HG02852 (cell line): ENCODE results near the gene CSNK2B.

Experiments
- ATAC-seq: cut with Tn5 transposase; IDR thresholded peaks from one replicate; pipeline ENCODE4 v1.9.1; 2021; ENCODE audit warnings: mild to moderate bottlenecking, moderate library complexity; ENCODE audit not compliant: unreplicated experiment

CSNK2B gene

GRCh38 chr6:31636698-31637596, 28.9 kb upstream of the CSNK2B start:
- ATAC-seq = no peak

DNA sequence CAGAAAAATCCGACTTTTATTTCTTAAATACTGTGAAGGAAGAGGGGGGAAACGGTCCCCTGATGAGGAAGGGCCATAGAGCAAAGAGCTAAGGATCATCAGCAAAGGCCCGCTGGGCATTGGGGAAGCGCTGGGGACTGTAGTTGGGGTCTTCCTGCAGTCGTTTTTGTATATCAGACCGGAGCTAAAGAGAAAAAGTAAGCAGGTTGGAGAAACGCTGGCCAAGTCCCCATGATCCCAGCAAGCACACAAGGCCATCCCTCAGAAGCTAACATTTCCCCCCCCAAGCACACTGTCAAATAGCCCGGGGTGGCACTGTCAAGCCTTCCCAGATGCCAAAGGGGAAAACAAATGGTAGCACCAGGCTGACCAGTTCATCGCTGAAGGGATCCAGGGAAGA, 26.8 kb upstream of the CSNK2B start:
- no peak for ATAC-seq

DNA sequence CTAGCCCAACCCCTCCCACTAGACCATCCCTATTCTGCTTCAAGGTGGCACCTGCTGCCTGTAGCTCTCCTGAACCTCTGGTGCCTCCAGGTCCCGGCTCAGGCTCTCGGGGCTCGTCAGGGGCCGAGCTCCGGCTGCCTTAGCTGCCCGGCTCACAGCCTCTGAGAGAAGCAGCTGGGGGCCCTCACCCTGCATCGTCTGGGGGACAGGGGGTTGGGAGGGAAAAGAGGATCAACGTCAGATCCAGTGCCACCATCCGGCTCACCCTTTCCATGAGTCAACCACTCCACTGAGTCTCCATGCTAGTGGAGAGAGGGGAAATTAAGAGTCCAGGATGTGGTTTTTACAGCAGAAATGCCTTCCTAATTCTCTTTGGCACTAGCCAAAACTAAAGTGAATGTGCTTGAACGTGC, 26.4 kb upstream of the CSNK2B start:
- ATAC-seq = no peak

- no peak for ATAC-seq
Measured at GRCh38 chr6:31640612-31641011, 25.3 kb upstream of the CSNK2B start.

GRCh38 chr6:31641370-31641769, 24.5 kb upstream of the CSNK2B start:
- no peak for ATAC-seq

- no peak for ATAC-seq
Measured at GRCh38 chr6:31642798-31643570, 22.9 kb upstream of the CSNK2B start.

DNA sequence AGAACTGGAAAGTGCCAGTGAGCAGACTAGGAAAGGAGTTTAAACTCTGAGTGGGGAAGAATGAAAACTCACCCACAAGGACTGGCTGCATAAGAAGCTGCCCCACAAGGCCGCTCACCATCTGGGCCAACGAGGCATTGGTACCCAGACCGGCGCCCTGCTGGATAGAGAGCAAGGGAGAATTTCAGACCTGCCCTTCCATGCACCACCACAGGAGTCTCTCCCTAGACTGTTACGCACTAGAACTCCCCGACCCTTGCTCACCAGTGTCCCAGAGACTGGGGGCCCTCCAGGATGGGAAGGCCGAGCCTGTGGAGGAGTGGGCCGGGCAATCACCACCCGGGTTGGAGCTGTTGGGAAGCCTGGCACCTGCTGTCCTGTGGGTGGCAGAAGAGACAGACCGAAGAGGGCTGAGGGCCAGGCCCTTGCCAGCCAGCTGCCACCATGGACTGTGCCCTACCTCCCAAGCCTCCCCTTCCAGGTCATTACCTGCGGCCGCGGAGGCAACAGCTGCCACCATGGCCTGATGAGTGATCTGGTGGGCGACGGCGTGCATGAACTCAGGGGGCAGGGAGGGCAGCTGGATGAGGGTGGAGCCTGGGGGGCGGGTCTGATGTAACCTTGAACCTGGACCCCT, 21.9 kb upstream of the CSNK2B start:
- no peak for ATAC-seq

DNA sequence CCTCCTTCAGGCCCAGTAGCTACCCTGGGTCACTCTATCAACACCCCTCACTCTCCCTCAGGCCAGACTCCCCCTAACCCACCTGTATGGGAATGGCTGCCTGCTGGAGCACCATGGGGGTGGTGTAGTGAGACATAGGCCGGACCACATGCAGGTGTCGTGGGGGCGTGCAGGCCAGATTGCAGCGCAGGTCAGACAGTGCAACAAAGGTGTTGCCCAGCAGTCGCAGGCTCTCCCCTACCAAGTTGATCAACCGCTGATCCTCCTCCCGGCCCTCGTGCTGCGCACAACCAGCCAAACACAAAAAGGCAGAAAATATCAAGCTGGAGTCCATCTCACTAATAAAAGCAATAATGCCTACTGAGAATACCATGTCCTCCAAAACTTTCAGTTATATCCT, 20.6 kb upstream of the CSNK2B start:
- no peak for ATAC-seq

DNA sequence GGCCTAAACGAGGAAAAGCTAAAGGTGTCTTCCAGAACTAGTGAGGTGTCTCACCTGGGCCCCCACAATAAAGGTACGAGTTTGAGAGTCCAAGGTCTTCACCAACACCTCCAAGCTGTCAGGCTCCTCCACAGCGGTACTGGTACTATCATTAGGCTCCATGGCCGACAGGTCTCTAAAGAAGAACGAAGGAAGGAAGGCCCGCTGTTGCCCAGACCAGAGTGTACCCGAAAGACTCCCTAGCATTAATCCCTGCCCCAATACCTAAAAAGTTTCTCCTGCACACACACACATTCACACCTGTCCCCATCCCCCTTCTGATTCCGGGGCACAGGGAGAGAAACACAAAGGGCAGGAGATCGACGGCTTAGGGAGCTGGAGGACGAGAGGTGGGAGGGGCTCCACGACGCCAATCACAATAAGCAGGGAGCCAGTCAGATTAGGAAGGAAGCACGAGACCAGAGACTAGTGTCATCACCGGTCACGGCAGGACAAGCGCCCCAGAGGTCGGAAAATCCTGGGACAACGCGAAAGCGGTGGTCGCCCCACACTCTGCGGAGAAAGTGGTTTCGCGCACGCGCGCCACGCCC, 14.2 kb upstream of the CSNK2B start:
- ATAC-seq = peak; percentile 24

DNA sequence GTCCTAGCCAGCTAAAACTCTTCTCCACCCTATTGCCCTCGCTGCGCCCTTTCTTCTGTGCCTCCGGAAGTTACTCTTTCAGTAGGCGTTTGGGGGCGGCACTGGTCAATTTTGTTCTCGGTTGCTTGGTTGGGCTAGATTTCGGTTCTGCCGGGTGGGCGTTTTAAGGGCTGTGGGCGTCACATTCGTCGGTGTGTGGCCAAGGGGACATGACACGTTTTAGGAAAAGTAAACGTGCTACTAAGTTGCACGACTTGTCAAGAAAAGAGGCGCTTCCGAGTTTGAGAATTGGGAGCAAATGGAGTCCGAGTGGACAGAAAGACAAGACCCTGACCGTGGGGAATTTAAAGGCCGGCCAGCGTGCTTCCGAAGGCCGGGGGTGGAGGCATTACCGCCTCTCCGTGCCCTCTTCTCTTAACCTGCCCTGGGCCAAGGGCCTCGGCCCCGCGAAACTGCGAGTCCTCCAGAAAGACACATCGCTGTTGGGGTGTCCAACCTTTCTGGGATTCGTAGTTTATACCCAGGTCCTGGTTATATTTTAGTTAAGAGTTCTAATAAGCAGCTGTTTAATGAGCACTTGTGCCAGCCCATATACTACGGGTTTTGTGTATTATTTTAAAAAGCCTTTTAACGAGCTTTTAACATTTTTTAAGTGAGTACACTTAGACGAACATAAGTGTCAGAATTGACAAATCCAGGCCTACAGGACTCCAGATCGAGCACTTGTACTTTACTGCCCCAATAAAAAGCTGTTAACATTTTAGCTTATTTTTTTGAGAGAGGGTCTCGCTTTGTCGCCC, 12.8 kb upstream of the CSNK2B start:
- ATAC-seq = peak; percentile 47

DNA sequence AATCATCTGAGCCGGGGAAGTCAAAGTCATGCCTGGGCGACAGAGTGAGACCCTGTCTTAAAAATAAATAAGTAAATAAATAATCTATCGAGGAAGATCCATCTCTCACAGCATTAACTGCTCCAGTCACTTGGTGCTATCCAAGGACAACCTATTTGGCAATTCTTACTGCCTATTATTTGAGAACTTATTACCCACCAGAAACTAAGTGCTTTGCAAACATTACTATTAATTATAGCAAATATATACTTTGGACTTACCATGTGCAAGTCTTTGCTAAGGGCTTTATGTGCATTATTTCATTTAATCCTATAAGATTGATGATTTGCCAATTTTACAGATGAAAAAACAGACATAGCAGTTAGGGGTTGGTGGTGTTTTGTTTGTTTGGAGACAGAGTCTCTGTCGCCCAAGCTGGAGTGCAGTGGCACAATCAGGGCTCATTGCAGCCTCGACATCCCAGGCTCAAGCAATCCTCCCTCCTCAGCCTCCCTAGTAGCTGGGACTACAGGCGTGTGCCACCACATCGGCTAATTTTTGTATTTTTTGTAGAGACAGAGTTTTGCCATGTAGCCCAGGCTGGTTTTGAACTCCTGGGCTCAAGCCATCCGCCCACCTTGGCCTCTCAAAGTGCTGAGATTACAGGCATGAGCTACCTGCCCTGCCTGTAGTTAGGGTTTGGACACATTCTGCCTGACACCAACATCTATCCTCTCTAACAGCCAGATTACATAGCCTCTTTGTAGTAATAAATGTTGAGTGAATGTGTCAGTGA, 11.1 kb upstream of the CSNK2B start:
- ATAC-seq = no peak

DNA sequence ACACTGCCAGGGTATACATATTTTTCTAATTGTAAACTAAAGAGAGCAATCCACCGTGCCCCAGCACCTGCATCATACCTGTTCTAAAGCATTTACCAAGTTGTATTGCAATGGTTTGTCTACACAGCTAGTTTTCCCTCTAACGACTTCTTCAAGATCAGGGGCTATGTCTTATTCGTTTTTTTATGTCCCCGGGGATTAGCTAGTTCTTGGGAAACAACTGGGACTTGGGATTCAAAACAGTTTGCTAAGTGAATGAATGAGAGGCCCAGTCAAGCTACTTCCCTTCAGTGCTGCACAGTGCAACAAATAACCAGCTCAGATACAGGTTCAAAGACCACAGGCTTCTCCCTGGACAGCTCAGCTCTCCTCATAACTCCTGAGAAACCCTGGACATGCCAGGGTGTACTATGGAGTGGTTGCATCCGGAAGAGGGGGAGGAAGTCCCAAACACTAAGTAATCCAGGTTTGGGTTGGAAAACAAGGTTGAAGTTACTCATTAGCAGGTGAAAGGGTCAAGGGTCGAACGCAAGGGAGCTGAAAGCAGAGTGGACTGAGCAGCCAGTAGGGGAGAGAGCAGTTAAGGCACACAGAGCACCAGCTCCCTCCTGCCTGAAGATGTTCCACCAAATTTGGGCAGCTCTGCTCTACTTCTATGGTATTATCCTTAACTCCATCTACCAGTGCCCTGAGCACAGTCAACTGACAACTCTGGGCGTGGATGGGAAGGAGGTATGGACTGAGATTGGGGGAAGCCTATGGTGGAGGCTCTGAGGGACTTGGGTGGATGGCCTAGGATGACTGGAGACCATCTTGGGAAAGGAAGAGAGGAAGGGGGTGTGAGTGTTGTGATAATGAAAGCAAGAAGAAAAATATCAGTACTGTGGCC, 10.3 kb upstream of the CSNK2B start, which contains the start of gene APOM:
Gene APOM, plus strand, starts transcription at position 546 of the 889 bp plus-strand sequence. Its CDS starts 73 bp downstream, at position 619.
- no peak for ATAC-seq

GRCh38 chr6:31657406-31658157, 8.3 kb upstream of the CSNK2B start:
- ATAC-seq = no peak

DNA sequence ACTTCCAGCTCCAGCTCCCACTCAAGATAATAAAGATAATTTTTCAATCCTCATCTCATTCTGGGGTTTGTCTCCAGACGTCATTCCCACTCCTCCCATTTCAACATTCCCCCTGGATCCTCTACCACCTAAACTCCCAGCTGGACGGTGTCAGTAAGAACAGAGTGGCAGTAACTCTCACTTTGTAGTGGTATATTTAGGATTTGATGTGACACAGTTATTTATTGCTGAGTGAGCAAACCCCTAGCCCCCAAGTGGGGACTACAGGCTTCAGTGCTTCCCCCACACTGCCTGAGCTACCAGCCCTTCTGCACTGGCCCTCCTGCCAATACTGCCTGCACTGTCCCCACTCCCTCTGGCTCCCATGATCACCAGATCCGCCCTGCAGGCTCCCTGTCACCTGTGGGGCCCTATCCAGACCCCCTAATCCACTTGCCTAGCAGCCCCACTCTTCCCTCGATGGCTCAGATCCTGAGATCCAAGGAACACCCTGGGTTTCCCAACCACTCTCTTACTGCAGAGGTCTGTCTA, 7.7 kb upstream of the CSNK2B start:
- ATAC-seq = no peak

GRCh38 chr6:31658983-31659648, 6.8 kb upstream of the CSNK2B start:
- no peak for ATAC-seq

DNA sequence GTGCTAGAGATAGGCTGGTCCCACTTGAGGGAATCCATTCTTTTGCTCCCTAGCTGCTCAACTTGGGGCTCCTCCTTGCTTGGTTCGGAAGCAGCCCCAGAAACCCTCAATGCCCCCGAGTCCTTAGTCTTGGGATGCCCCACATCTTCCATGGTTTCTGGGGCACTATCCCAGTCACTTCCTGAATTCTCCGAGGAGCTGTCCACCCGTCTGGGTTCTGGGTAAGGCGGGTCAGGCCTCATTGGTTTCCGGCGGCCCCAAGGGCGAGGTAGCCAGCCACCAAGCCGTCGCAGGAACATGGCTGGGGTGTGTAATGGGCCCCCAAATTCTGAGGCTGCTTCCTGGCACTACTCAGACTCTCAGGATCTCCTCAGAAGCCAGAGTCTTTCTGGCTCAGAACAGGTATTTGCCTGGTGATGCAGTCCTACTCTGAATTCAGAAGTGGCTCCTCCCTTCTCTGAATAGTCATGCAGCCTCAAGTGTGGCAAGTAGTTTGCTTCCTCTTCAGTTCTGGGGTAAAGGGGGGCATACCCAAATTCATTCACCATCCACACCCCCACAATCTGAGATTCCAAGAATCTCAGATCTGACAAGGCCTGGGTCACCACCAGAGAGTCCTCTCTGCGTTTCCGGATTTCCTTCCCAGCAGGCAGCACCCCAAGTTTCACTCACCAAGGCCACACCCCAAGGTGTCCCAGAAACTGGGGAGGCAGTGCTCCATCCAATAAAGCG, 6.1 kb upstream of the CSNK2B start:
- ATAC-seq = no peak
